ENCODE data around the gene SLC16A4. TPM values are rescaled to one million over a fixed set of nuclear protein-coding genes. Genes with fewer than 3 reads are reported as not detected.
A peak's percentile ranks its signal among the peaks of the same experiment; 100 is the strongest.

The SLC16A4 gene
- total and polyA plus RNA-seq, 2 of the 8 experiments (the other 6 are each of a cell fraction or from before 2014, with no cell fraction given) = 0.30 to 0.43 TPM

GRCh38 chr1:110412576-110412975 lies 21.8 kb upstream of the SLC16A4 start (continued):
- TF ChIP-seq ZNF274 (IDR thresholded peaks at IDR 0.05; ENCODE audit: borderline replicate concordance, extremely low read depth, low read length) = no peak
- no peak for TF ChIP-seq SP2 (IDR thresholded peaks at IDR 0.05; ENCODE audit: low read length)
- TF ChIP-seq EZH2 (IDR thresholded peaks at IDR 0.05; ENCODE audit: low read depth, low read length, severe bottlenecking) = no peak
- no peak for TF ChIP-seq RFX5 (IDR thresholded peaks at IDR 0.05; ENCODE audit: borderline replicate concordance, low read depth, low read length)
- TF ChIP-seq RAD21 (IDR thresholded peaks at IDR 0.05 in 1 of 2, conservative IDR thresholded peaks at IDR 0.05 in 1 of 2; ENCODE audit: low read depth in 2 of 2, low read length in 2 of 2) = peak; percentile 88 to 97
- TF ChIP-seq BRCA1 (IDR thresholded peaks at IDR 0.05; ENCODE audit: low read depth, low read length) = no peak
- no peak for TF ChIP-seq GTF2F1 (IDR thresholded peaks at IDR 0.05; ENCODE audit: borderline replicate concordance, low read depth, low read length)
- TF ChIP-seq CHD2 (IDR thresholded peaks at IDR 0.05; ENCODE audit: low read length) = no peak
- peak; percentile 76 to 89 (median 89) for TF ChIP-seq CTCF (IDR thresholded peaks at IDR 0.05; ENCODE audit: control extremely low read depth in 1 of 3, insufficient read depth in 1 of 3, low read depth in 1 of 3, low read length in 3 of 3)
- TF ChIP-seq MAX (IDR thresholded peaks at IDR 0.05) = 0 out of 2 replicates have a peak, but pooled peaks have one; percentile 33
- TF ChIP-seq TAF7 (optimal IDR thresholded peaks at IDR 0.05; ENCODE audit: borderline replicate concordance, low read depth, low read length) = no peak
- TF ChIP-seq NRF1 (IDR thresholded peaks at IDR 0.05; ENCODE audit: low read depth, low read length) = no peak
- TF ChIP-seq YY1 (IDR thresholded peaks at IDR 0.05; ENCODE audit: low read depth, low read length) = no peak
- TF ChIP-seq SP1 (IDR thresholded peaks at IDR 0.05; ENCODE audit: low read depth, low read length) = no peak
- no peak for TF ChIP-seq ASH2L (IDR thresholded peaks at IDR 0.05; ENCODE audit: low read length)
- no peak for TF ChIP-seq CBX8 (IDR thresholded peaks at IDR 0.05; ENCODE audit: borderline replicate concordance, low read depth, low read length)
- TF ChIP-seq BCL11A (IDR thresholded peaks at IDR 0.05; ENCODE audit: low read depth in 2 of 2, low read length in 2 of 2) = no peak
- no peak for TF ChIP-seq TBP (IDR thresholded peaks at IDR 0.05; ENCODE audit: low read depth, low read length)
- TF ChIP-seq BACH1 (IDR thresholded peaks at IDR 0.05; ENCODE audit: low read length) = no peak
- no peak for TF ChIP-seq KDM4A (IDR thresholded peaks at IDR 0.05; ENCODE audit: low read depth, low read length, severe bottlenecking)

Data from H1 (cell line).